ENCODE data around the gene GET4.

DNA sequence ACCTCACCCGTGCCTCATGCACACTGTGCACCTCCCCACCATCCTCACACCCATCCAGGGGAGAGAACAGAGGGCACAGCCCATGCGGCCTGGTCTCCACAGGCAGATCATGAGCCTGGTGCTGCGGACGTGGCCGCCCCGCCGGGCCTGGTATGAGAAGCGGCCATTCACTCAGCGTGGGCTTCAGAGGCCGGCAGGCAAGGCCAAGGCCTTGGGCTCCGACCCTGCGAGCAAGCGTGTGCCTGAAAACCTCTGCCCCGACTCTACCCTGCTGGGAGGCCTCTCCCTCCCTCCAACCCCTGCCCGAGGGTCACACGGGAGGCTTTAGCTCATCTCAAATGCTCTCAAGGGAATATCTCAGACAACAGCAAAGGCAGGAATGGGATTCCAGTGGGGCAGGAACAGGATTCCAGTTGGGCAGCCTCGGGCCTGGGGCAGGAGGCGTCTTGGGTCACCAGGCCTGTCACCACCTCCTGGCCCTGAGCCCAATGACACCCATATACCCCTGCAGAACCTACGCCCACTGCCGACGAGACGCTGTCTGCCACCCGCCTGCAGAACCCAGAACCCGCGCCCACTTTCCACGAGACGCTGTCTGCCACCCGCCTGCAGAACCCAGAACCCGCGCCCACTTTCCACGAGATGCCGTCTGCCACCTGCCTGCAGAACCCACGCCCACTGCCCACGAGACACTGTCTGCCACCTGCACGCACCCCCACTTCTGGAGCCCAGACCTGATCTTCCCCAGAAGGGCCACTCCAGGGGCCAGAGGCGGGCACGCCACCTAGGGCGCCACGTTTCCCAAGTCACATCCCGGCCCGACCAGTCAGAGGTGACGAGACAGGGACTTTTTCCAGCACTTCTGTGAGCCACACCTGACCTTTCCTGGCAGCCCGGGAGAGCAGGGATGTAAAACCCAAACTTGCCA, 39.2 kb downstream of the GET4 start:
- no peak for TF ChIP-seq GLIS2 (tag by site-specific recombination; IDR thresholded peaks at IDR 0.05)
- TF ChIP-seq, protein P1, sequence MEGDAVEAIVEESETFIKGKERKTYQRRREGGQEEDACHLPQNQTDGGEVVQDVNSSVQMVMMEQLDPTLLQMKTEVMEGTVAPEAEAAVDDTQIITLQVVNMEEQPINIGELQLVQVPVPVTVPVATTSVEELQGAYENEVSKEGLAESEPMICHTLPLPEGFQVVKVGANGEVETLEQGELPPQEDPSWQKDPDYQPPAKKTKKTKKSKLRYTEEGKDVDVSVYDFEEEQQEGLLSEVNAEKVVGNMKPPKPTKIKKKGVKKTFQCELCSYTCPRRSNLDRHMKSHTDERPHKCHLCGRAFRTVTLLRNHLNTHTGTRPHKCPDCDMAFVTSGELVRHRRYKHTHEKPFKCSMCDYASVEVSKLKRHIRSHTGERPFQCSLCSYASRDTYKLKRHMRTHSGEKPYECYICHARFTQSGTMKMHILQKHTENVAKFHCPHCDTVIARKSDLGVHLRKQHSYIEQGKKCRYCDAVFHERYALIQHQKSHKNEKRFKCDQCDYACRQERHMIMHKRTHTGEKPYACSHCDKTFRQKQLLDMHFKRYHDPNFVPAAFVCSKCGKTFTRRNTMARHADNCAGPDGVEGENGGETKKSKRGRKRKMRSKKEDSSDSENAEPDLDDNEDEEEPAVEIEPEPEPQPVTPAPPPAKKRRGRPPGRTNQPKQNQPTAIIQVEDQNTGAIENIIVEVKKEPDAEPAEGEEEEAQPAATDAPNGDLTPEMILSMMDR (tag by site-specific recombination; IDR thresholded peaks at IDR 0.05) = no peak
- TF ChIP-seq, protein P2, sequence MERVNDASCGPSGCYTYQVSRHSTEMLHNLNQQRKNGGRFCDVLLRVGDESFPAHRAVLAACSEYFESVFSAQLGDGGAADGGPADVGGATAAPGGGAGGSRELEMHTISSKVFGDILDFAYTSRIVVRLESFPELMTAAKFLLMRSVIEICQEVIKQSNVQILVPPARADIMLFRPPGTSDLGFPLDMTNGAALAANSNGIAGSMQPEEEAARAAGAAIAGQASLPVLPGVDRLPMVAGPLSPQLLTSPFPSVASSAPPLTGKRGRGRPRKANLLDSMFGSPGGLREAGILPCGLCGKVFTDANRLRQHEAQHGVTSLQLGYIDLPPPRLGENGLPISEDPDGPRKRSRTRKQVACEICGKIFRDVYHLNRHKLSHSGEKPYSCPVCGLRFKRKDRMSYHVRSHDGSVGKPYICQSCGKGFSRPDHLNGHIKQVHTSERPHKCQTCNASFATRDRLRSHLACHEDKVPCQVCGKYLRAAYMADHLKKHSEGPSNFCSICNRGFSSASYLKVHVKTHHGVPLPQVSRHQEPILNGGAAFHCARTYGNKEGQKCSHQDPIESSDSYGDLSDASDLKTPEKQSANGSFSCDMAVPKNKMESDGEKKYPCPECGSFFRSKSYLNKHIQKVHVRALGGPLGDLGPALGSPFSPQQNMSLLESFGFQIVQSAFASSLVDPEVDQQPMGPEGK (tag by site-specific recombination; IDR thresholded peaks at IDR 0.05) = peak; percentile 50
